GM18505 (cell line): Measurements from ENCODE around the gene FBLN1.

Experiments
- ATAC-seq: cut with Tn5 transposase; IDR thresholded peaks from one replicate; pipeline ENCODE4 v1.9.1; 2021; ENCODE audit not compliant: unreplicated experiment
- POLR2A ChIP-seq: IDR thresholded peaks from 4 replicates; pipeline ENCODE4 v1.6.1; 2011; ENCODE audit warnings: borderline replicate concordance; ENCODE audit not compliant: insufficient read depth, insufficient read length; ENCODE audit errors: extremely low read depth

The FBLN1 gene

DNA sequence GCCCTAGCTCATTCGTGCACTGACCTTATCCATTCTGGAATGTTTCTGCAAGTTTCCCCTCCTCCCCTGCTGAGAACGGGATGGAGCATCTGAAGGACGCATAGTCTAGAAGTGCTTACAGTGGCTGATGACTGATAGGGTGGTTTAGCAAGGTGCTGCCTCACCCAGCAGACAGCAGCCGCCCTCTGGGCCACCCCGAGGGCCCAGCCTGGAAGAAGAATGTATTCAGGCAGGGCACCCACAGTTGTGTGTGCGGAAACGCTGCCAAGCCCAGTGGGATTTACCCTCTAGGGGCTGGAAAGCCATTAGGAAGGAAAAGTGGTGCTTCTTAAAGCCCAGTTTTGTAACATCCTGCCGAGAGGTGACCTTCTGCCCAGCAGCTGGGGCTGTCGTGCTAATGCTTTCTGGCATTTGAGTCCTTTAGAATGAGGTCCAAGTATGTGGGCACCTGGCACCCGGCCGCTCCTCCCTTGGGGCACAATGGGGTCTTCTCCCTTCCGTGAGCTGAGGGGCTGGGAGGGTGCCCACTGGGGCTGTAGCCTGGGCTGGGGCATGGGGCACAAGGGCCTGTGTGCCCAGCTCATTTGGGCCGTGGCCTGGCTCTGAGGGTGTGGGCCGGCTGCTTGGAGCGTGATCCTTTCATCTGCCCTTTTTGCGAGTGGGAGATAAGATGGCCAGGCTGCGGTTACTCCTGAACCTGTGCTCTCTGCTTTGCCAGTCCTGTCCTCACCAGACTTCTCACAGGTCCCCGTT, 14.4 kb downstream of the FBLN1 start:
- TF ChIP-seq POLR2A: no peak
- ATAC-seq: no peak

DNA sequence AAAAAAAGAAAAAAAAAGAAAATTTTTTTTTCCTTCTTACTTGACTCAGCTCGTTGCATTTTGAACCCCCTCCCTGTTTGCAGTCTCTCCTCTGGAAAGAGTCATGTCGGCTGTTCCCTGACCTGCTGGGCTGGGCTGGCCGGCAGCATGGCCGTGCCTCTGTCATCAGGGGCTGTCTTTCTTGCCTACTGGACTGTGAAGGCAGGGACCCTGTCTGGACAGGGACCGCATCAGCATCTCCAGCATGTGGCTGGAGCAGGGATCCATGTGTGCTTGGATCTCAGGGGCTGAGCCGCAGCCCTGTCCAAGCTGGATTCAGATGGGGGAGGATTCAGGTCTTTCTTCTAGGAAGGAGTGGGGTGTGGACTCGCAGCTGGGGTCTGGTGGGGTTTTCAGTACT, 15.5 kb downstream of the FBLN1 start:
- no peak for TF ChIP-seq POLR2A
- no peak for ATAC-seq

DNA sequence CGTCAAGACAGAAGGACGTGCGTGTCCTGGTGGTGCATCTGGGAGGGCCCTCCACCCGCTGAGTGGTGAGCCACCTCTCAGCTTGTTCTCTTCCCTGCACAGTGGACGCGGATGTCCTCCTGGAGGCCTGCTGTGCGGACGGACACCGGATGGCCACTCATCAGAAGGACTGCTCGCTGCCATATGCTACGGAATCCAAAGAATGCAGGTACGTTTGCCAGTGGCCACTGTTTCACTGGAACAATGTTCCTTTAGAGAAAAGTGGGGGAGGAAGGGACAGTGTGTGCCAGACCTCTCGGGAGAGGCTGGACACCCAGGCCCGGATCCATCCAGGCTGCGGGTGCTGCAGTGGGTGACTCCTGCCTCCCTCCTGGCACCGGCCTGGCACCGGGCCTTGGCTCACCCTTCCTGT, 15.9 kb downstream of the FBLN1 start:
- TF ChIP-seq POLR2A: no peak
- no peak for ATAC-seq

DNA sequence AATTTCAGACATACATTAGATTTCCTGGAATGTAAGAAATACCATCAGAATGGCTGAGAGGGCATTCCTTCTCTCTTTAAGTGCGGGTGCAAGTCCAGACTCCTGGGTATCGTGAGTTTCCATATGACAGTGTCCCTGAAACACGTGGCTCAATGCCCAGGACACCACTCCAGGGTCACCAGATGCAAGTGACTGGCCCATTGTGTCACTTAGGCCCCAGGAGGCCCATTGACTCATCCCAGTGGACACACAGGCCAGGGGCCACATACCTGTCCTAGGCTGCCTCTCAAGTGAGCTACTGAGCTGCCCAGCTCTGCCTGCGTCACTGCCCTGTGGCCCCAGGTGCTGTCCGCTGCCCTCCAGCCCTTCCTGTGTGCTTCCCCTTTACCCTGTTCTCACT, 18.5 kb downstream of the FBLN1 start:
- TF ChIP-seq POLR2A: no peak
- no peak for ATAC-seq

DNA sequence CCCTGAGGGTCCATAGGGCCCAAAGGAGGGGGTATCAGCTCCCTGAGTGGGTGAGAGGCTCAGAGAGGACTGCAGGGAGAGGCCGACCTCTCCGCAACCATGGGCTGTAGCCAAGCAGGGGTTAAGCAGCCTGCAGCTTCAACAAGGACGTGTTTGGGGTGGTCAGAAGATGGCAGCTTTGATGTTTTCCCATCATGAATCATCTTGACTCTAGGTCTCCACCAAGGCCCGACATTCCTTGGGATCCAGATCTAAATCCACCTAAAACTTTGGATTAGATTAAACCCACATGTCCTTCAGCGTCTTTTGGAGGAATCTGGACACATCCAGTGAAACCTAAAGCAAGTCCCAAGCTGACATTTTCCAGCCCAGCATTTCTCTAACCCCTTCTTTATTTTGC, 19.8 kb downstream of the FBLN1 start:
- ATAC-seq: no peak
- TF ChIP-seq POLR2A: no peak

DNA sequence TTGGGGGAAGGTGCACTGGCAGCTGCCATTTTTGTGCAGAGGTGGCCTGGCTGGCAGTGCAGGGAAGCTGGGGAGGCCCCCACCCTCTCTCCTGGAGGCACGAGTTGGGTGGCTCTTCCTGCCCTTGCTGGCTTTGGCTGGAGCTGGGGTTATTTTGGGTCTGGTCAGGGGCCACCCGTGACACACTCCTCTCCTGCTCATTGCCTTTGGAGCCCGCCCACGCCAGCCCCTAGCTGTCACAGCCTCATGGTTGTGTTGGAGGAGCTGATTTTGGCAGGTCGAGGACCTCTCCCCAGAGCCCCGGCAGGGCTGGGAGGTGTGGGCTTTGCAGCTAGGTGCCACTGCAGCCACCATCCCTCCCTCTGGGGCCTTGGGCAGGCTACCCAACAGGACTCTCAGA, 21.5 kb downstream of the FBLN1 start:
- no peak for ATAC-seq
- no peak for TF ChIP-seq POLR2A

DNA sequence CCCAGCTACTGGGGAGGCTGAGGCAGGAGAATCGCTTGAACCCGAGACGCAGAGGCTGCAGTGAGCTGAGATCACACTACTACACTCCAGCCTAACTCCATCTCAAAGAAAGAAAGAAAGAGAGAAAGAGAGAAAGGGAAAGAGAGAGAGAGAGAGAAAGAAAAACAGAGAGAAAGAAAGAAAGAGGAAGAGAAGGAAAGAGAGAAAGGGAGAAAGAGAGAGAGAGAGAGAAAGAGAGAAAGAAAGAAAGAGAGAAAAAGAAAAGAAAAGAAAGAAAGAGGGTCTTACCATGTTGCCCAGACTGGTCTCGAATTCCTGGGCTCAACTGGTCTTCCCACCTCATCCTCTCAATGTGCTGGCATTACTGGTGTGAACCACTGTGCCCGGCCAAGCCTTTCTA, 22.3 kb downstream of the FBLN1 start:
- no peak for ATAC-seq
- TF ChIP-seq POLR2A: no peak

DNA sequence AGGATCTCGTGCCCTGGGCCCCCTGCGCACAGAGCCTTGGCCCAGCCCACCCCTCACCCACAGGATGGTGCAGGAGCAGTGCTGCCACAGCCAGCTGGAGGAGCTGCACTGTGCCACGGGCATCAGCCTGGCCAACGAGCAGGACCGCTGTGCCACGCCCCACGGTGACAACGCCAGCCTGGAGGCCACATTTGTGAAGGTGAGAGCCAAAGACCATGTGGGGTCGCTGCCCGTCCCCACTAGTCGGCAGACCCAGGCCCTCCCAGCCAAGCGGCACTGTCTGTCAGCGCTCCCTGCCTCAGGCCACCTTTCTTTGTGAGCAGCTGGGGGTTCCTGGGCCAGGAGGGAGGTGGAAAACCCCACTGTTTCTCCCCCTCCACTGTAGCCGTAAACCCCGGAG, 22.8 kb downstream of the FBLN1 start:
- ATAC-seq: no peak
- TF ChIP-seq POLR2A: no peak

DNA sequence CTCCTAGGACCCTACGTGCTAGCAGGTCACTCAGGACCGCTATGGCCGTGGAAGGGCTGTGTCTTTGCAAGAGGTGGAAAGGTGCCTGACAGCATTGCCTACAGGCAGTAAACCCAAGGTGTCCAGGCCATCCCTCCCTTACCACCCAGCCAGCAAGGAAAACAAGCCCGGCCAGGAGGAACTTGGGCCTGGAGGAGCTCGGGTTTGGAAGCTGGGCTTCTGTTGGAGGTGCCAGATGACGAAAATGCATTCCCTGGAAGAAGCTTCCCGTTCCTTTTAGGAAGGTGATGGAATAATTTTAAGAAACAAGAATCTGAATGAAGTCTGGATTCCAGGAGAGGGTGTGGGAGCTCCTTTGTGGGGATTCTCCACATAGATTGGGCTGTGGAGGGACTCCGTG, 23.6 kb downstream of the FBLN1 start:
- no peak for TF ChIP-seq POLR2A
- no peak for ATAC-seq

DNA sequence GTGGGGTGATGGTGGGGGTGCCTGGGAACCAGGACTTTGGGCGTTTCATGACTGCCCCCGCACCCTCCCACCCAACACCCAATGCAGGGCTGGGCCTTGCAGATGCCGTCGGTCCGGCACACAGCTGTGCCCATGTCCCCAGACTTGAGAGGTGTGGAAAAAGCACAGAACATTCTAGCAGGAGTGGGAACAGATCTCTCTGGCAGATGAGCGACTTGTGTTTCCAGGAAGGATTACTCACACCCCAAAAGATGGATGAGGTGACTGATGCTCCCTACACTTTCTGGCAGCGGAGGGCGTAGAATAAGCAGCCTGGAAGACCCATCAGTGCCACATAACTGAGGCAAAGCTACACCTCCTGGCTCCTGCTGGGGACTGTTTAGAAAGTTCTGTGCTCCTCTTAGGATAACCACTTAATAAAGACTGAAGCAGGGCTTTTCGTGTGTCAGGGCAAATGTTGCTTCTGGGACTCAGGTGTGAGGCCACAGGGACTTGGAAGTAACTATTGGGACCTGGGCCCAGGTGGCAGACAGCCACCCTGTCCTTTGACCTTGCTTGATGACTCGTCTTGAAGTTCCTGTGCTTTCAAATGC, 24.2 kb downstream of the FBLN1 start:
- TF ChIP-seq POLR2A: no peak
- ATAC-seq: no peak

DNA sequence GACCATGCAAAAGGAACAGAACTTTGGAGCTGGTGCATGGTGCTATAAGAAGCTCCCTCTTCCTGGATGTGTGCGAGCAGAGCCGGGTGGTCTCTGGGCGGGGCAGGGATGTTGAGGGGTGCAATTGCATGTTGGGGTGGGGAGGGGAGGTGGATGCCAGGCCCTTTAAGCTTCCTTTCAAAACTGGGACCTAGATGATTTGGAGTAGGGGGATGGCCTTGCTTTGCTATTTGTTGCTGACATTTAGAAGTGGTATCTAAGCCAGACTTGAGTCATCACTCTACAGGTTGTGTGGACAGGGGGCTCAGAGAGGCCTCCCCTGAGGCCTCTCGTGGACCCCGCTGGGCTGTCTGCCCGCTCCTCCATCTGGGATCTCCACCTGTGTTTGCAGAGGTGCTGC, 24.8 kb downstream of the FBLN1 start:
- no peak for TF ChIP-seq POLR2A
- no peak for ATAC-seq

DNA sequence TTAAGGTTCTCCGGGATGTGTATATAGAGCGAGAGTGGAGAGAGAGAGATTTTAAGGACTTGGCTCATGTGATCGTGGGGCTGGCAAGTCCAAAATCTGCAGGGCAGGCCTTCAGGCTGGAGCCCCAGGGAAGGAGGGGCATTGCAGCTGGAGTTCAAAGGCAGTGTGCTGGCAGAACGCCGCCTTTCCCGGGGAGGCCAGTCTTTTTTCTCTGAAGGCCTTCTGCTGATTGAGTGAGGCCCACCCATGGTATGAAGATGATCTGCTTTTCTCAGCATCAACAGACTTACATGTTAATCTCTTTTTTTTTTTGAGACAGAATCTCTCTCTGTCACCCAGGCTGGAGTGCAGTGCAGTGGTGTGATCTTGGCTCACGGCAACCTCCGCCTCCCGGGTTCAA, 25.4 kb downstream of the FBLN1 start:
- TF ChIP-seq POLR2A: no peak

DNA sequence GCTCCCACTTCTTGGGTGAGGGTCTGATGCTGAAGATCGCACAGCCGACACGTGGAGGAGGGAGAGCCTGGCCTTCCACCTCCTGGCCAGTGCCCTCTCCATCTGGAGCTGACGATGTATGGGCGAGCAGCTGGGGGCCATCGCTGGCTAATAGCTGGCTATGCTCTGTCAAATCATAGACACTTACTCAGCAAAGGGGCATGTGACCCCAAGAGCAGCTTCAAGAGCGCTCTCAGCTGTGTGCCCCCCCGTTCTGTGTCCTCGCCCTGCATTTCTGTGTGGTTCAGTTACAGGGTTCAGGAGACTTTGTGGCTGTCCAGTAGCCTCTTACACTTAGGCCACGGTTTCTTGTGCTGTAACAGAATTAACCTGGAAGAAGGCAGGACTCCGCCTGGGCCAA, 26.4 kb downstream of the FBLN1 start:
- ATAC-seq: no peak
- no peak for TF ChIP-seq POLR2A

More for the DNA sequence above, 25.4 kb downstream of the FBLN1 start:
- ATAC-seq: no peak

DNA sequence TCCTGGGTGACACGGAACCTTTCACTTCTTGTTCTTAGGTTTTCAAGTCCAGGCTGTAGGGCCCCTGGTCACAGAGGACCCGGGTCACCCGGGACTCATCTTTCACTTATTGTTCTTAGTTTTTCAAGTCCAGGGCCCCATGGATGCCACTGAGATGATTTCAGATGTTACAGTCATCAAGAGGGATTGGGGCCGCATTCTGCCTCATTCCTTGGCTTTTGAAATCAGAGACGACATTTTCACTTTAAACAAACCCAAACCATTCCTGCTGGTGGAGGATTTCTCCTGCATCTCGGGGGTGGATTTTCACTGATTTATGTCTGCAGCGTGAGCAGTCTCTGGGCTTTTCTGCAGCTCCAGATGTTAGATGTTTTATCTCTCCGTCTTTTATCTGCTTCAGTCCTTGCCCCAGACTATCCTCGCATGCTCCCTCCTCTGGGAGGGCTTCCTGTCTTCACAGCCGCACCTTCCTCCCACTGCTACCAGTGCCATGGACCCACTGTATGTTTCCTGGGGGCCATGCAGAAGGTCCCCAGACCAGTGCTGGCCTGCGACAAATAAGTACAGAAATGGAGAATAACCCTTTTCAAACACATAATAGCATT, 27.4 kb downstream of the FBLN1 start:
- no peak for TF ChIP-seq POLR2A
- no peak for ATAC-seq

DNA sequence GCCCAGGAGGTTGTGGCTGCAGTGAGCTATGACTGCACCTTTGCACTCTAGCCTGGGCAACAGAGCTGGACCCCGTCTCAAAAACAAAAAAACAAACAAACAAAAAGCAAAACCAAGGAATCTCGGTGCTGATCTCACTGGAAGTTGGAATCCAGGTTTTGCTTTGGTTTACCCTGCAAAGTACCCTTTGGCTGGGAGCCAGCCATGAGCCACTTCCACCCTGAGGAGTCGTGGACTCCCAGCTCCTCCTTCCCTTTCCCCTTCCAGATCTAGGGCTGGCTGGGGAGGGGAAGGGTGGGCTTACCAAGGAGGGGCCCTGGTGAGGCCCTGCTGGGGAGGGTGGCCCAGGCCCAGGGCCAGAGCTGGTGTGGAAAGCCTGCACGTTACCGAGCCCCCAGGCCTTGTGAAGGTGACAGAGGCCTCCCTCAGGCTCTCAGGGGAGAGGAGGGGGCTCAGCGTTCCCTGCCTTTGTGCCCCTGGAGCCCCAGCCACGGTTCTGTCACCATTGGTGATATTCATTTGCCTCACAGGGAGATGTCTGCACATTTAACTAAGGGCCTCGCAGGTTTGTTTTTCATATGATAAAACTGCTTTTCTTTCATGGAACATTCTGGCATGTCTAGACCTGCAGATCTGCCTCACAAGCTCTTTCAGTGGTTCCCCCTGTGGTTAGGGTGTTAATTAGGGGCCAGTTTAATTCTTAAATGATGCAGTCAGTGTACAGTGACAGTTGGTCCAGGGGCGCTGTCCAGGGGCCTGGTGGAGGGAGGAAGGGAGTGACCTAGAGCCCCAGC, 29.0 kb downstream of the FBLN1 start:
- TF ChIP-seq POLR2A: no peak
- no peak for ATAC-seq
